NT2/D1 (cell line): ENCODE measurements around the gene PPA1.
"Not testable (repeated sequence)": the region's sequence is repeated elsewhere in the genome, so short reads cannot be mapped to it uniquely, and the experiment has no call there.

Source experiments
- DNase-seq: peaks from one replicate; pipeline ENCODE4 v3.0.0-alpha.2; 2011; ENCODE audit warnings: low read depth, low spot score
- H3K27me3 ChIP-seq: 2 replicates; pipeline ENCODE4 v1.6.0; 2011; ENCODE audit warnings: mild to moderate bottlenecking; ENCODE audit not compliant: insufficient read length, insufficient read depth
- H3K36me3 ChIP-seq: 2 replicates; pipeline ENCODE4 v1.6.1; 2011; ENCODE audit warnings: mild to moderate bottlenecking, low read length, mixed read lengths; ENCODE audit not compliant: insufficient read depth, insufficient read length
- H3K4me1 ChIP-seq: 2 replicates; pipeline ENCODE4 v1.5.1; 2011; ENCODE audit not compliant: insufficient read depth, insufficient read length
- H3K4me3 ChIP-seq: 2 replicates; pipeline ENCODE4 v1.5.1; 2011; ENCODE audit warnings: low read depth; ENCODE audit not compliant: insufficient read length
- H3K9ac ChIP-seq: 2 replicates; pipeline ENCODE4 v1.6.0; 2011; ENCODE audit warnings: low read depth; ENCODE audit not compliant: insufficient read length
- H3K9me3 ChIP-seq: 2 replicates; pipeline ENCODE4 v1.5.1; 2011; ENCODE audit warnings: mild to moderate bottlenecking, low read length; ENCODE audit not compliant: insufficient read depth
- SUZ12 ChIP-seq: IDR thresholded peaks from 2 replicates; pipeline ENCODE4 v1.6.1; 2011; ENCODE audit not compliant: insufficient read length, insufficient read depth; ENCODE audit errors: extremely low read depth
- YY1 ChIP-seq: IDR thresholded peaks from 2 replicates; pipeline ENCODE4 v1.6.1; 2011; ENCODE audit not compliant: insufficient read length, insufficient read depth
- ZNF274 ChIP-seq: IDR thresholded peaks from 2 replicates; pipeline ENCODE4 v1.6.1; 2011; ENCODE audit warnings: mild to moderate bottlenecking, low read depth, low read length

PPA1 gene

GRCh38 chr10:70188768-70189167 lies 44.5 kb downstream of the PPA1 start:
- TF ChIP-seq ZNF274 (no peak), YY1 (no peak), SUZ12 (no peak)

GRCh38 chr10:70186571-70186970 lies 46.7 kb downstream of the PPA1 start:
- no peak for TF ChIP-seq ZNF274
- no peak for TF ChIP-seq YY1
- no peak for TF ChIP-seq SUZ12
- no peak for DNase-seq

More at GRCh38 chr10:70188768-70189167, 44.5 kb downstream of the PPA1 start:
- Histone ChIP-seq H3K4me3 (no peak overlapping the region), H3K27me3 (no peaks in the 10 kb centered on the region), H3K9me3 (no peaks in the 10 kb centered on the region), H3K9ac (no peak overlapping the region), H3K4me1 (peaks cover 2% of the 10 kb centered on the region), H3K36me3 (no peaks in the 10 kb centered on the region)
- DNase-seq: no peak

GRCh38 chr10:70186090-70186489 lies 47.1 kb downstream of the PPA1 start:
- Histone ChIP-seq H3K9ac (no peak overlapping the region), H3K36me3 (no peaks in the 10 kb centered on the region), H3K27me3 (no peaks in the 10 kb centered on the region), H3K4me3 (no peak overlapping the region), H3K4me1 (peaks cover 2% of the 10 kb centered on the region), H3K9me3 (no peaks in the 10 kb centered on the region)
- no peak for TF ChIP-seq ZNF274
- no peak for TF ChIP-seq YY1
- no peak for TF ChIP-seq SUZ12
- no peak for DNase-seq

More at GRCh38 chr10:70186571-70186970, 46.7 kb downstream of the PPA1 start:
- Histone ChIP-seq H3K36me3 (no peaks in the 10 kb centered on the region), H3K9ac (no peak overlapping the region), H3K27me3 (no peaks in the 10 kb centered on the region), H3K4me3 (no peak overlapping the region), H3K9me3 (no peaks in the 10 kb centered on the region), H3K4me1 (peaks cover 2% of the 10 kb centered on the region)

- H3K4me3 ChIP-seq: no peak overlapping the region
- DNase-seq: no peak
- H3K9me3 ChIP-seq: peaks cover 6% of the 10 kb centered on the region; the same call in 1 of the 2 replicates
- no peaks in the 10 kb centered on the region for H3K36me3 ChIP-seq
- no peaks in the 10 kb centered on the region for H3K27me3 ChIP-seq
- TF ChIP-seq SUZ12: no peak
- no peaks in the 10 kb centered on the region for H3K4me1 ChIP-seq
- no peak overlapping the region for H3K9ac ChIP-seq
Measured at GRCh38 chr10:70183304-70183703, 49.9 kb downstream of the PPA1 start.

- not testable (repeated sequence) for H3K36me3 ChIP-seq, H3K9me3 ChIP-seq, DNase-seq, H3K27me3 ChIP-seq, H3K9ac ChIP-seq, H3K4me3 ChIP-seq, H3K4me1 ChIP-seq
Measured at GRCh38 chr10:70179209-70179608, 54.0 kb downstream of the PPA1 start.

- H3K9ac ChIP-seq: no peak overlapping the region
- no peak for DNase-seq
- H3K36me3 ChIP-seq: no peaks in the 10 kb centered on the region
- H3K4me1 ChIP-seq: peaks cover 3% of the 10 kb centered on the region
- H3K27me3 ChIP-seq: no peaks in the 10 kb centered on the region
- no peak overlapping the region for H3K4me3 ChIP-seq
- peaks cover 6% of the 10 kb centered on the region; the same call in 1 of the 2 replicates for H3K9me3 ChIP-seq
- TF ChIP-seq ZNF274 (no peak), YY1 (no peak), SUZ12 (no peak)
Measured at GRCh38 chr10:70178139-70178725, 55.0 kb downstream of the PPA1 start.

- Histone ChIP-seq H3K27me3 (no peaks in the 10 kb centered on the region), H3K4me3 (no peak overlapping the region), H3K9me3 (peaks cover 6% of the 10 kb centered on the region; the same call in 1 of the 2 replicates), H3K36me3 (no peaks in the 10 kb centered on the region), H3K4me1 (peaks cover 5% of the 10 kb centered on the region), H3K9ac (no peak overlapping the region)
- no peak for TF ChIP-seq YY1
- TF ChIP-seq SUZ12: no peak
- TF ChIP-seq ZNF274: no peak
- no peak for DNase-seq
Measured at GRCh38 chr10:70176441-70176840, 56.8 kb downstream of the PPA1 start.

- no peak overlapping the region for H3K9ac ChIP-seq
- H3K4me3 ChIP-seq: no peak overlapping the region
- peaks cover 5% of the 10 kb centered on the region for H3K4me1 ChIP-seq
- H3K27me3 ChIP-seq: no peaks in the 10 kb centered on the region
- peaks cover 6% of the 10 kb centered on the region; the same call in 1 of the 2 replicates for H3K9me3 ChIP-seq
- DNase-seq: no peak
- no peaks in the 10 kb centered on the region for H3K36me3 ChIP-seq
- TF ChIP-seq ZNF274 (no peak), YY1 (no peak), SUZ12 (no peak)
Measured at GRCh38 chr10:70175516-70175915, 57.7 kb downstream of the PPA1 start.
